Natural killer cell (primary cell): ENCODE data around the gene PLEKHA7. TPM values are rescaled to one million over a fixed set of nuclear protein-coding genes. Genes with fewer than 3 reads are reported as not detected.

Source experiments
- ATAC-seq, 3 donors: fragments of 150-1000 bp in 2 of 3; fragments of 200-7000 bp in 1 of 3; cut with Tn5 transposase; 1 replicate in 1 of 3; 2 replicates in 2 of 3; pipeline ENCODE4 v1.10.0; 2021; ENCODE audit warnings: mild to moderate bottlenecking in 2 of 3, moderate library complexity in 2 of 3
- DNase-seq, 2 donors: peaks; one replicate each; pipeline versions ENCODE4 v3.0.0 to v3.0.0-alpha.2; 2013 to 2021; ENCODE audit warnings: mixed read lengths in 1 of 2
- H3K27ac ChIP-seq: one replicate; pipeline ENCODE4 v1.5.1; 2013; ENCODE audit warnings: mild to moderate bottlenecking, low read length
- H3K27me3 ChIP-seq: one replicate; pipeline ENCODE4 v1.6.1; 2013; ENCODE audit warnings: low read length; ENCODE audit not compliant: control insufficient read depth, insufficient read depth
- H3K36me3 ChIP-seq: one replicate; pipeline ENCODE4 v1.6.1; 2013; ENCODE audit warnings: low read length; ENCODE audit not compliant: control insufficient read depth, insufficient read depth
- H3K4me1 ChIP-seq: one replicate; pipeline ENCODE4 v1.6.1; 2013; ENCODE audit warnings: low read length; ENCODE audit not compliant: control insufficient read depth, insufficient read depth
- H3K4me3 ChIP-seq: one replicate; pipeline ENCODE4 v1.5.1; 2013; ENCODE audit warnings: low read length
- H3K9me3 ChIP-seq: one replicate; pipeline ENCODE4 v1.6.1; 2013; ENCODE audit warnings: low read length; ENCODE audit not compliant: control insufficient read depth, insufficient read depth
- H3K27ac Mint-ChIP-seq, 2 donors: one replicate each; pipeline ENCODE4 v1.8.0; 2022; ENCODE audit warnings: mild to moderate bottlenecking in 2 of 2, mixed read lengths in 2 of 2, moderate library complexity in 1 of 2
- H3K27me3 Mint-ChIP-seq, 2 donors: one replicate each; pipeline ENCODE4 v1.8.0; 2022; ENCODE audit warnings: low read depth in 2 of 2, mixed read lengths in 2 of 2
- H3K36me3 Mint-ChIP-seq: one replicate; pipeline ENCODE4 v1.8.0; 2022; ENCODE audit warnings: mixed read lengths
- H3K4me1 Mint-ChIP-seq, 2 donors: one replicate each; pipeline ENCODE4 v1.8.0; 2022; ENCODE audit warnings: mixed read lengths in 2 of 2
- H3K4me3 Mint-ChIP-seq: one replicate; pipeline ENCODE4 v1.8.0; 2022; ENCODE audit warnings: mild to moderate bottlenecking, moderate library complexity, mixed read lengths
- H3K9me3 Mint-ChIP-seq, 2 donors: one replicate each; pipeline ENCODE4 v1.8.0; 2022; ENCODE audit warnings: mixed read lengths in 2 of 2
- WGBS: methylation state at CpG from one replicate; pipeline ENCODE4 v1.1.7; 2013; ENCODE audit warnings: missing lambda C conversion rate; ENCODE audit not compliant: insufficient coverage; 5-methylcytosine and 5-hydroxymethylcytosine counted together
- intact Hi-C: fragments of 100-400 bp; cut with micrococcal nuclease; formaldehyde crosslinking; loops from one replicate; pipeline ENCODE4 v1.14.2; 2022
- total RNA-seq, 4 donors: library from RNA; stranded (reverse); fragments of 120-200 nt in 1 of 4; gene quantifications; one replicate each; pipeline versions ENCODE4 v1.2.3 to v1.2.4, GENCODE V29; 2013 to 2022
- TF ChIP-seq, protein P1 (sequence below): fragments of 200-600 bp; IDR thresholded peaks from one replicate; pipeline ENCODE4 v1.8.0; 2022; ENCODE audit warnings: antibody characterized with exemption

PLEKHA7 gene
- total RNA-seq, 3 donors from 2014 or later (not counting 1 experiment from before 2014, with no cell fraction given), result 1.00 to 2.5 (median 1.3) TPM

DNA sequence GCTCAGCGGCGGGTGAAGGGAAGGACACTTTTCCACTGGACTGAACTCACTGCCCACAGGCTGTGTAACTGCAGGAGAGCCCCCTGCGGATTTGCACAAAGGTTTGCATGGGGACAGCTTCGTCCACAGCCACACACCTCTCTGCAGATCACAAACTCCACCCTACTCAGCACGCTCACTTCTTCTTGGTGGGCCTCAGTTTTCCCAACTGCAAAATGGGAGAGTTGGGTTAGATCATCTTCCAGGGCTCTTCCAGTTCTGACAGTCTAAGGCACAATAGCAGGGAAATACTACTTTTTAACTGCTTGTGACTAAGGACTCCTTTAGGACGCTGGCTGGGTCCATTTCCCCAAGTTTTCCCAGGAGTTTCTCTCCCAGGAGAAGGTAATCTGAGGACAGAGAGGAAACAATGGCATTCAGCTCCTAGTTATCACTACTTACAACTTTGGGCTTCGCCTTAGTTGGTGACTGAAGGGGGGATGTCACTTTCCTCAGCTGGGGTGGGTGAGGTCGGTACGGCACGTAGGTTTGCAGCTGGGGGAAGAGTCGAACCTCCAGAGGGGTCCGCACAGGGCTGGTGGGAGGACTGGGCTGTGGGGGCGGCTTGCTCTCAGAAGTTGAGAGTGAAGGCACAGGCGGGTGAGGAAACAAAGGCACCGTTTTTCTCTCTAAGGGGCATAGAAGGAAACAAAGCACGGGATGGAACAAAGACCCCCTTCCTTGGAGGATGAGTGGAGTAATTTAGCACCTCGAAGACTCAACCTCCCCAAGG, 220.0 kb downstream of the PLEKHA7 start:
- DNase-seq, result no peak
- peaks cover 0 to 3% of the 10 kb centered on the region in 2 donors for H3K27me3 Mint-ChIP-seq
- no peak overlapping the region for H3K27ac ChIP-seq
- intact Hi-C loops, result no loop called here
- H3K4me1 ChIP-seq, result peaks cover 4% of the 10 kb centered on the region
- no peaks in the 10 kb centered on the region for H3K36me3 ChIP-seq
- H3K27me3 ChIP-seq, result no peaks in the 10 kb centered on the region
- H3K4me3 Mint-ChIP-seq, result no peak overlapping the region
- H3K4me1 Mint-ChIP-seq, result no peaks in the 10 kb centered on the region
- H3K9me3 ChIP-seq, result no peaks in the 10 kb centered on the region
- no peak overlapping the region for H3K4me3 ChIP-seq
- TF ChIP-seq, protein P1, sequence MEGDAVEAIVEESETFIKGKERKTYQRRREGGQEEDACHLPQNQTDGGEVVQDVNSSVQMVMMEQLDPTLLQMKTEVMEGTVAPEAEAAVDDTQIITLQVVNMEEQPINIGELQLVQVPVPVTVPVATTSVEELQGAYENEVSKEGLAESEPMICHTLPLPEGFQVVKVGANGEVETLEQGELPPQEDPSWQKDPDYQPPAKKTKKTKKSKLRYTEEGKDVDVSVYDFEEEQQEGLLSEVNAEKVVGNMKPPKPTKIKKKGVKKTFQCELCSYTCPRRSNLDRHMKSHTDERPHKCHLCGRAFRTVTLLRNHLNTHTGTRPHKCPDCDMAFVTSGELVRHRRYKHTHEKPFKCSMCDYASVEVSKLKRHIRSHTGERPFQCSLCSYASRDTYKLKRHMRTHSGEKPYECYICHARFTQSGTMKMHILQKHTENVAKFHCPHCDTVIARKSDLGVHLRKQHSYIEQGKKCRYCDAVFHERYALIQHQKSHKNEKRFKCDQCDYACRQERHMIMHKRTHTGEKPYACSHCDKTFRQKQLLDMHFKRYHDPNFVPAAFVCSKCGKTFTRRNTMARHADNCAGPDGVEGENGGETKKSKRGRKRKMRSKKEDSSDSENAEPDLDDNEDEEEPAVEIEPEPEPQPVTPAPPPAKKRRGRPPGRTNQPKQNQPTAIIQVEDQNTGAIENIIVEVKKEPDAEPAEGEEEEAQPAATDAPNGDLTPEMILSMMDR, result no peak
- ATAC-seq, result no peak
- WGBS, result 92% methylated on average over 16 of the region's 17 CpGs
- H3K27ac Mint-ChIP-seq, result no peak overlapping the region
- H3K36me3 Mint-ChIP-seq, result no peaks in the 10 kb centered on the region
- H3K9me3 Mint-ChIP-seq, result no peaks in the 10 kb centered on the region

DNA sequence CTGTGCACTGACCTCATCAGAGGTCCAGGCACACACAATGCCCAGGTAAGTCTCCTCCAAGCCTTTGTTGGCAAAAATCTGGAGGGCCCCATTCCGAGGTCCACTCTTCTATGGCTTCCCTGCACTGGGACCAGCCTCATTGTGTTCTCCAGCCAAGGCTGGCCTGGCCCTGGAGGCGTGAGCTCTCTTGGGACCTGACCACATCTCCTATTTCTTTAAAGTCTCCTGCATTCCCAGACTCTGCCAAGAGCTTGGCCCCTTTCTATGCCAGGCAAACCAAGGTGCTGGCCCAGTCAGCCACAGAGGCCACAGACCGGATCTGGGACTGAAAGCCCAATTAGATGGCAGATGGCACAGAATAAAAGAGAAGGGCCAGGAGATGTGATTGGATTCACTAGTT, 220.7 kb downstream of the PLEKHA7 start:
- H3K27me3 ChIP-seq, result no peaks in the 10 kb centered on the region
- TF ChIP-seq, protein P1, result no peak
- Mint-ChIP-seq H3K27me3 (peaks cover 0 to 3% of the 10 kb centered on the region in 2 donors), H3K4me1 (no peaks in the 10 kb centered on the region), H3K36me3 (no peaks in the 10 kb centered on the region), H3K27ac (no peak overlapping the region), H3K9me3 (no peaks in the 10 kb centered on the region), H3K4me3 (no peak overlapping the region)
- H3K36me3 ChIP-seq, result no peaks in the 10 kb centered on the region
- H3K4me3 ChIP-seq, result no peak overlapping the region
- H3K27ac ChIP-seq, result no peak overlapping the region
- ATAC-seq (no peak), DNase-seq (no peak)
- intact Hi-C loops, result no loop called here
- H3K4me1 ChIP-seq, result peaks cover 4% of the 10 kb centered on the region
- 83% methylated on average over 3 of the region's 3 CpGs for WGBS
- H3K9me3 ChIP-seq, result no peaks in the 10 kb centered on the region

GRCh38 chr11:16793009-16793408, 221.2 kb downstream of the PLEKHA7 start:
- Mint-ChIP-seq H3K27ac (no peak overlapping the region), H3K9me3 (no peaks in the 10 kb centered on the region), H3K36me3 (no peaks in the 10 kb centered on the region), H3K4me3 (no peak overlapping the region), H3K27me3 (peaks cover 0 to 3% of the 10 kb centered on the region in 2 donors), H3K4me1 (no peaks in the 10 kb centered on the region)
- intact Hi-C loops, result no loop called here
- TF ChIP-seq, protein P1, result no peak
- H3K27ac ChIP-seq, result no peak overlapping the region
- no peaks in the 10 kb centered on the region for H3K36me3 ChIP-seq
- no peaks in the 10 kb centered on the region for H3K9me3 ChIP-seq
- ATAC-seq, result no peak
- H3K27me3 ChIP-seq, result no peaks in the 10 kb centered on the region
- no peak for DNase-seq
- H3K4me3 ChIP-seq, result no peak overlapping the region
- peaks cover 4% of the 10 kb centered on the region for H3K4me1 ChIP-seq
- WGBS, result 89% methylated on average over 3 of the region's 3 CpGs

DNA sequence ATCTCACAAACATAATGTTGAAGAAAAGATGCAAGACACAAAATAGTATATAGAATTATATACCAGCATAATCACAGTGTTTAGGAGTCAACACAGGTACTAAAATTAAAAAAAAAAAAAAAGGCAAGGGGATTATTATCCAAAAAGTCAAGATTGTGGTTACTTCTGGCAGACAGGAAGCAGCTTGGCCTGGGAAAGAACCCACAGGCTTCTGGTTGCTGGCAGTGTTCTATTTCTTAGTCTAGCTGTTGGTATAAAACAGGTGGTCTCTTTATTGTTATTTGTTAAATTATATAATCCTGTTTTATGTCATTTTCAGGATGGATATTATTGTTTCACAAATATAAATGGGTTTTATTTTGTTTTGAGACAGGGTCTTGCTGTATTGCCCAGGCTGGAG, 221.8 kb downstream of the PLEKHA7 start:
- H3K36me3 Mint-ChIP-seq, result no peaks in the 10 kb centered on the region
- TF ChIP-seq, protein P1, result no peak
- no peak for DNase-seq
- no peaks in the 10 kb centered on the region for H3K4me1 Mint-ChIP-seq
- no peak overlapping the region for H3K4me3 Mint-ChIP-seq
- no peak overlapping the region for H3K27ac Mint-ChIP-seq
- no peak overlapping the region for H3K27ac ChIP-seq
- no peak for ATAC-seq
- H3K27me3 Mint-ChIP-seq, result peaks cover 0 to 3% of the 10 kb centered on the region in 2 donors
- no peaks in the 10 kb centered on the region for H3K36me3 ChIP-seq
- H3K9me3 Mint-ChIP-seq, result no peaks in the 10 kb centered on the region
- H3K4me1 ChIP-seq, result peaks cover 4% of the 10 kb centered on the region
- no peaks in the 10 kb centered on the region for H3K27me3 ChIP-seq
- no peaks in the 10 kb centered on the region for H3K9me3 ChIP-seq
- intact Hi-C loops, result no loop called here
- H3K4me3 ChIP-seq, result no peak overlapping the region
